ENCODE data around the gene SELENOS. TPM values are rescaled to one million over a fixed set of nuclear protein-coding genes. Genes with fewer than 3 reads are reported as not detected.

The SELENOS gene
- total and polyA plus RNA-seq, 2 donors (not counting 3 experiments of a cell fraction or from before 2014, with no cell fraction given), result 70.4 to 101 TPM

DNA sequence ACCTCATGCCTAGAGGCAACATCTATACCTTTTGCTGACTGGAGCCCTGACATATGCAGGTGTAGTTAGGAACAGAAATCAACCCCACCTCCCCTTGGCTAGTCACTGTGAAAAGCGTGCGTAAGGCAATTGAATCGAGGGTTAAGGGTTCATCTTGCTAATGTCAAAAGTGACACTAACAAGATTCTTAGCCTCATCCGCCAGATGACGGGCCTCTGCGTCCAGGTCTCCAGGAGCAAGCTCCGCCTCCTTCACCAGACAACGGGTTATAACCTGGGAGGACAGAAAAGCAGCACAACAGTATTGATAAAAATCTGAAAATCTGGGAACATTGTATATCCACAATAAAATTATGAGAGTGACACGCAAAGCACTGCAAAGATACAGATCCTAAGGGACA lies 4.7 kb downstream of the SELENOS start:
- dilution Hi-C loops (cut with MboI; ENCODE audit: extremely low pct_ligation_motif_present, low sequenced_read_pairs) (no loop called here), intact Hi-C loops (cut with micrococcal nuclease) (no loop called here)
- peaks cover 8% of the 10 kb centered on the region for H3K4me1 ChIP-seq (ENCODE audit: control insufficient read depth, extremely low read depth, insufficient read depth, low read length)
- BruUV-seq (replicated peaks), result no TSS peak
- POLR2A ChIA-PET, result no interaction called here
- H3K27ac ChIP-seq (ENCODE audit: insufficient read depth, low read depth, low read length), result no peak overlapping the region
- DNase-seq (ENCODE audit: low read depth, low spot score) (no peak), FAIRE-seq (no peak)
- TF ChIP-seq CTCF (IDR thresholded peaks at IDR 0.05; ENCODE audit: extremely low read depth in 1 of 2, insufficient read depth in 1 of 2, low read depth in 1 of 2, low read length in 2 of 2), result no peak
- no peak for TF ChIP-seq GATA2 (IDR thresholded peaks at IDR 0.05; ENCODE audit: insufficient read depth, insufficient read length, low read depth, low read length)
- TF ChIP-seq EZH2 (IDR thresholded peaks at IDR 0.05; ENCODE audit: borderline replicate concordance, low read depth, low read length, severe bottlenecking), result no peak
- TF ChIP-seq FOS (IDR thresholded peaks at IDR 0.05; ENCODE audit: borderline replicate concordance, insufficient read depth, low read length), result no peak
- no peak overlapping the region for H3K9ac ChIP-seq (replicated peaks; ENCODE audit: extremely low read depth, insufficient read depth, low read length)
- no peak overlapping the region for H3K4me2 ChIP-seq (ENCODE audit: insufficient read depth, low read length)
- H3K4me3 ChIP-seq (replicated peaks in 1 of 3; ENCODE audit: insufficient read depth in 1 of 3, low read depth in 1 of 3, low read length in 3 of 3), result no peak overlapping the region
- H4K20me1 ChIP-seq (replicated peaks; ENCODE audit: control insufficient read depth, extremely low read depth, insufficient read depth, low read length), result no peaks in the 10 kb centered on the region
- CTCF ChIA-PET, result interaction anchor here (1.7 to 2.9 kb wide), 2 partner anchors 16 to 264 kb away, joined by 6 to 10 read pairs; no protein-coding TSS in a partner anchor
- H3K9me1 ChIP-seq (replicated peaks; ENCODE audit: control insufficient read depth, extremely low read depth, insufficient read depth, low read length), result no peaks in the 10 kb centered on the region
- no peak overlapping the region for H2AFZ ChIP-seq (ENCODE audit: low read depth, low read length)
- H3K9me3 ChIP-seq (replicated peaks; ENCODE audit: control insufficient read depth, insufficient read depth, low read length), result no peaks in the 10 kb centered on the region
- H3K27me3 ChIP-seq (ENCODE audit: control insufficient read depth in 2 of 2, insufficient read depth in 2 of 2, low read length in 2 of 2), result no peaks in the 10 kb centered on the region
- H3K79me2 ChIP-seq (ENCODE audit: control insufficient read depth, insufficient read depth, low read length), result peaks cover 19% of the 10 kb centered on the region
- H3K36me3 ChIP-seq (ENCODE audit: control insufficient read depth in 2 of 2, extremely low read depth in 1 of 2, insufficient read depth in 2 of 2, low read length in 2 of 2), result peaks cover 25 to 28% of the 10 kb centered on the region in 2 experiments
